ENCODE data around the gene TMEM87B.

The TMEM87B gene

GRCh38 chr2:112151701-112152440 is 96.8 kb downstream of the TMEM87B start:
- TF ChIP-seq CTCF (IDR thresholded peaks at IDR 0.05; ENCODE audit: low read depth, low read length) = no peak
- in situ Hi-C loops (cut with HindIII; ENCODE audit: low sequenced_read_pairs) = no loop called here
- DNase-seq (ENCODE audit: low read depth, low spot score) = no peak

GRCh38 chr2:112152476-112153178 is 97.6 kb downstream of the TMEM87B start:
- in situ Hi-C loops (cut with HindIII; ENCODE audit: low sequenced_read_pairs) = no loop called here
- no peak overlapping the region for H3K4me3 ChIP-seq (ENCODE audit: low read depth, low read length)
- DNase-seq (ENCODE audit: low read depth, low spot score) = no peak
- TF ChIP-seq CTCF (IDR thresholded peaks at IDR 0.05; ENCODE audit: low read depth, low read length) = no peak

More at GRCh38 chr2:112151701-112152440, 96.8 kb downstream of the TMEM87B start:
- no peak overlapping the region for H3K4me3 ChIP-seq (ENCODE audit: low read depth, low read length)

GRCh38 chr2:112153179-112153490 is 98.1 kb downstream of the TMEM87B start:
- H3K4me3 ChIP-seq (ENCODE audit: low read depth, low read length) = no peak overlapping the region
- no peak for DNase-seq (ENCODE audit: low read depth, low spot score)
- in situ Hi-C loops (cut with HindIII; ENCODE audit: low sequenced_read_pairs) = no loop called here
- TF ChIP-seq CTCF (IDR thresholded peaks at IDR 0.05; ENCODE audit: low read depth, low read length) = no peak

GRCh38 chr2:112153501-112153900 is 98.4 kb downstream of the TMEM87B start:
- no peak for DNase-seq (ENCODE audit: low read depth, low spot score)
- TF ChIP-seq CTCF (IDR thresholded peaks at IDR 0.05; ENCODE audit: low read depth, low read length) = no peak
- in situ Hi-C loops (cut with HindIII; ENCODE audit: low sequenced_read_pairs) = no loop called here
- H3K4me3 ChIP-seq (ENCODE audit: low read depth, low read length) = no peak overlapping the region

- DNase-seq (ENCODE audit: low read depth, low spot score) = no peak
- in situ Hi-C loops (cut with HindIII; ENCODE audit: low sequenced_read_pairs) = no loop called here
- no peak for TF ChIP-seq CTCF (IDR thresholded peaks at IDR 0.05; ENCODE audit: low read depth, low read length)
- H3K4me3 ChIP-seq (ENCODE audit: low read depth, low read length) = no peak overlapping the region
Measured at GRCh38 chr2:112154246-112155117, 99.4 kb downstream of the TMEM87B start.

- no peak for DNase-seq (ENCODE audit: low read depth, low spot score)
- no peak overlapping the region for H3K4me3 ChIP-seq (ENCODE audit: low read depth, low read length)
- in situ Hi-C loops (cut with HindIII; ENCODE audit: low sequenced_read_pairs) = no loop called here
- no peak for TF ChIP-seq CTCF (IDR thresholded peaks at IDR 0.05; ENCODE audit: low read depth, low read length)
Measured at GRCh38 chr2:112155331-112156151, 100.5 kb downstream of the TMEM87B start.
